ENCODE results near the gene SCUBE1. TPM values are rescaled to one million over a fixed set of nuclear protein-coding genes. Genes with fewer than 3 reads are reported as not detected.

SCUBE1 gene
- total and polyA plus RNA-seq, 2 of the 8 experiments (the other 6 are each of a cell fraction or from before 2014, with no cell fraction given) = 2.3 to 4.9 TPM

- H3K23me2 ChIP-seq (ENCODE audit: low read depth, low read length) = no peaks in the 10 kb centered on the region
- H3K4me1 ChIP-seq (replicated peaks in 1 of 4; ENCODE audit: control insufficient read depth in 3 of 4, insufficient read depth in 4 of 4, low read length in 3 of 4) = peaks cover 0 to 2% (median under 1%) of the 10 kb centered on the region in 4 experiments; a peak in 2 of 7 replicates
- H3K4ac ChIP-seq (replicated peaks; ENCODE audit: insufficient read length, low read depth, low read length) = no peak overlapping the region
- no peak overlapping the region for H3K9ac ChIP-seq (replicated peaks in 1 of 4; ENCODE audit: extremely low read depth in 1 of 4, low read depth in 3 of 4, low read length in 3 of 4)
- no peak overlapping the region for H3K4me3 ChIP-seq (ENCODE audit: extremely low read depth in 1 of 4, insufficient read depth in 2 of 4, low read depth in 3 of 4, low read length in 4 of 4)
- no peak overlapping the region for H4K91ac ChIP-seq (replicated peaks; ENCODE audit: insufficient read length, low read length)
- FAIRE-seq (no peak), DNase-seq (ENCODE audit: low read depth in 1 of 2, low spot score in 2 of 2) (no peak)
- H3K9me3 ChIP-seq (ENCODE audit: insufficient read depth in 2 of 2, low read depth in 1 of 2, low read length in 1 of 2) = no peaks in the 10 kb centered on the region
- H2BK15ac ChIP-seq (ENCODE audit: low read length) = no peak overlapping the region
- no peak overlapping the region for H3K18ac ChIP-seq (ENCODE audit: extremely low read depth, low read length)
- no peaks in the 10 kb centered on the region for H3K36me3 ChIP-seq (ENCODE audit: control insufficient read depth in 2 of 4, insufficient read depth in 4 of 4, low read length in 3 of 4)
- H2BK12ac ChIP-seq (ENCODE audit: low read depth, low read length) = no peak overlapping the region
- H4K20me1 ChIP-seq (replicated peaks in 1 of 2; ENCODE audit: control insufficient read depth in 1 of 2, insufficient read depth in 2 of 2, low read length in 2 of 2) = no peaks in the 10 kb centered on the region
- no peak overlapping the region for H3K4me2 ChIP-seq (ENCODE audit: insufficient read depth in 1 of 2, low read depth in 2 of 2, low read length in 2 of 2)
- H3K79me2 ChIP-seq (ENCODE audit: control insufficient read depth in 1 of 2, insufficient read depth in 2 of 2, low read length in 2 of 2) = no peaks in the 10 kb centered on the region
- H2AFZ ChIP-seq (ENCODE audit: low read length) = no peak overlapping the region
- TF ChIP-seq TCF12 (IDR thresholded peaks at IDR 0.05; ENCODE audit: low read depth, low read length) = no peak
- H2BK120ac ChIP-seq (replicated peaks; ENCODE audit: low read depth, low read length) = no peak overlapping the region
- H3K27me3 ChIP-seq (replicated peaks in 1 of 4; ENCODE audit: control insufficient read depth in 3 of 4, extremely low read depth in 1 of 4, insufficient read depth in 3 of 4, low read length in 3 of 4) = no peaks in the 10 kb centered on the region; a peak in 3 of 7 replicates
- H3K56ac ChIP-seq (replicated peaks; ENCODE audit: insufficient read length, low read depth, low read length) = no peak overlapping the region
- no peak overlapping the region for H2BK20ac ChIP-seq (ENCODE audit: low read length)
- ChIA-PET POLR2A (ENCODE audit: partially characterized antibody) (interaction anchor here (0.6 to 0.7 kb wide), 2 partner anchors 36 to 244 kb away, joined by 3 to 4 read pairs; no protein-coding TSS in a partner anchor), CTCF (ENCODE audit: partially characterized antibody) (interaction anchor here (0.7 to 13.0 kb wide), 5 partner anchors 14 to 1908 kb away, joined by 3 to 173 read pairs (median 4); no protein-coding TSS in a partner anchor)
- H2BK5ac ChIP-seq (ENCODE audit: low read depth, low read length) = no peak overlapping the region
- whole genome bisulfite sequencing, 2 experiments (ENCODE audit: extremely low coverage in 1 of 2, insufficient coverage in 1 of 2, insufficient read length in 1 of 2, insufficient replicate concordance in 2 of 2, low coverage in 1 of 2, low lambda C conversion rate in 2 of 2, missing lambda C conversion rate in 1 of 2) = 88% methylated on average over 7 of the region's 8 CpGs; no CpG with 5 or more reads in 1 of the 2 experiments
- H4K5ac ChIP-seq (ENCODE audit: insufficient read length, low read depth, low read length) = no peak overlapping the region
- no peak overlapping the region for H3K27ac ChIP-seq (ENCODE audit: low read depth, low read length)
- H4K8ac ChIP-seq (ENCODE audit: extremely low read depth, insufficient read depth, low read length) = no peak overlapping the region
- no peak overlapping the region for H3K23ac ChIP-seq (ENCODE audit: insufficient read length)
- no peak overlapping the region for H2AK5ac ChIP-seq (ENCODE audit: low read depth, low read length)
- H3K79me1 ChIP-seq (ENCODE audit: low read depth, low read length) = no peaks in the 10 kb centered on the region
- H3K14ac ChIP-seq (ENCODE audit: insufficient read length) = no peak overlapping the region
Observed at GRCh38 chr22:43256976-43257545, 86.1 kb downstream of the SCUBE1 start.
